Fibroblast of peridontal ligament (primary cell): Measurements from ENCODE around the gene POLD2.

Experiments
- DNase-seq: peaks from one replicate; pipeline ENCODE4 v3.0.0-alpha.2; 2010; ENCODE audit errors: extremely low read depth

Gene POLD2

DNA sequence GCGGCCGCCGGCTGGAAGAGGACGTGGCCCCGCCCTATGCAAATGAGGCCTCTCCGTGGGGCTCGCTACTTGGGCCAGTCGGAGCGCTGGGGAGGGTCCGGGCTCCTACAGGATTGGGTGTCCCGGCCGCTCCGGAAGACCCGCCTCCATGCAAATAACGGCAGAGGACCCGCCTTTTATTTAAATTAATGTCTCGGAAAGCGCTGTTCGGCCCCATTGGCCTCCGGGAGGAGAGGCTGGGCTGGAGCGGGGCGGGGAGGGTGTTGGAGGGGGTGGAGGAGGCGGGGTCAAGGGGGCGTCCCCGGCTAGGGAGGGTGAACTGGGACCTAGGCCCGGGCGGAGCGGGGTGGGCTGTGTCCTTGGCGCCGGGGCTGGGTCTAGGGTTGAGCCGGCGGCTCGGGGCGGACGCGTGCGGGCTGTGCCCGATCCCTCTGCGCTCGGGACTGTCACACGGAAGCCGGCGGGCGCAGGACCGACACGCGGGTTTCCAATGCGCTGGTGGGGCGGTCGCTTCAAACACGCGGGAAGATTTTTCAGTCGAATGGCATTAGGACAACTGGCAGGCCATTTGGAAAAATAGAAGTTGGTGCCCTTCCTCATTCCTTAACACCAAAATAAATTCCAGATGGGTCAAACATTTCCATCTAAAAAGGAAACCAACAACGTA is 40.7 kb downstream of the POLD2 start:
- peak; percentile 98 for DNase-seq

DNA sequence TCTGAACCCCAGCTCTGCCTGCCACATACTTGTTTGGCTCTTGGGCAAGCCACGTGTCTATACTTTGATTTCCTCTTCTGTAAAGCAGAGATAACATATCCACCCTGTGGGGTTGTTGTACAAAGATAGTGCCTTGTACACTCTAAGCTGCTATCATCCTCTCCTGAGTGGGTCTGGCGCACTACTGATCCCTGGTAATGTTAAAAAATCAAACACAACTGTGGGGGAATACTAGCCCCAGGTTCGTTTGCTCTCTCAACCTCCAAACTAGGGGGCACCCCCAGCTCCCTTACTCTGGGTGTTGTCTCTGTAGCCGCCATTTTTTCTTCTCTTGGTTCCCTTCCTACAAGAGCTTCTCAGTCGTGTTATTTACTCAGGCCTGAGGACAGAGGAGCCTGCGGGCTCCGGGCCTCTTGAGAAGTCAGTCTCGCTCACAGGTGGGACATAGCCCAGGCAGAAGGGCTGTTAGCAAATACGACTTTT is 42.0 kb downstream of the POLD2 start:
- DNase-seq: no peak

DNA sequence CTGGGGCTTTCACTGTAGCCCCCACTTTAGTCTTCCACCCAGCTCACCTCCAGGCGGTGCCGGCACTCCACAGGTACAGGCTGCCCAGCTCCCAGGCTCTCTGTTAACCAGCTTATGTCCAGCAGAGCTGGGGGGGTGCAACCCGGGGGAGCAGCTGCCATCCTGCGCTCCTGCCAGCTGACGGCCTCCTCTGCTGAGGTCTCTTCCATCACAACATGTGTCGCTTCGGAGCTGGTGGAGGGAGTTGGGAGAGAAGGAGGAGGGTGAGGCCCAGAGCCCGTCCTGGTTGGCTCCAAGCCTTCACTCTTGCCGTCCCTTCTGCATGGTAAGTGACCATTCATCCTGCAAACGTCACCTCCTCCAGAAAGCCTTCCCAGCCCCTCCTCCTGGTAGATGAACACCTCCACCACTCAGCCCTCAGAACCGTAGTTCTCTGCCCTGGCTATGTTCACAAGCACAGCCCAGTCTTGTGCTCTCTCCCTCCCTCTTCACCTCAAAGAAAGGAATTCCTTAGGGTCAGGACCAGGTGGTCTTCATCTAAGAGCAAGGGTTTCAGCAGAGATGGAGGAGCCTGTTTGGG is 42.6 kb downstream of the POLD2 start:
- DNase-seq: no peak

DNA sequence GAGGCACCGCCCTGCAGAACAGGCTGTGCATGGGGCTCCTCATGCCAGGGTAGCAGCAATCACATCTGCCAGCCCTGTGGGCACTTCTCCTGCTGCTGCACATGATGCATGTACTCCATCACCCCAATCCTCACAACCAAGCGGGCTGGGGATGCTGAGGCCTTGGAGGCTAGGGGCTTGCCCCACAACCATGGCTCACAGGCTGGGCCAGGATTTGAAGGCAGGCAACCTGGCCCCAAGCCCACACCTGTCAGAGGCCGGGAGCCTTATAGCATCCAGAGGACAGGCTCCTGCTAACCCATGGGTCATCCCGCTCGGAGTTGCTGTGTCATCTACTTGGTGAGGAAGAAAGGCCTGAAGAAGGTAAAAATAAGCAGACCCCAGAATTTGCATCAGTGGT is 43.2 kb downstream of the POLD2 start:
- no peak for DNase-seq

DNA sequence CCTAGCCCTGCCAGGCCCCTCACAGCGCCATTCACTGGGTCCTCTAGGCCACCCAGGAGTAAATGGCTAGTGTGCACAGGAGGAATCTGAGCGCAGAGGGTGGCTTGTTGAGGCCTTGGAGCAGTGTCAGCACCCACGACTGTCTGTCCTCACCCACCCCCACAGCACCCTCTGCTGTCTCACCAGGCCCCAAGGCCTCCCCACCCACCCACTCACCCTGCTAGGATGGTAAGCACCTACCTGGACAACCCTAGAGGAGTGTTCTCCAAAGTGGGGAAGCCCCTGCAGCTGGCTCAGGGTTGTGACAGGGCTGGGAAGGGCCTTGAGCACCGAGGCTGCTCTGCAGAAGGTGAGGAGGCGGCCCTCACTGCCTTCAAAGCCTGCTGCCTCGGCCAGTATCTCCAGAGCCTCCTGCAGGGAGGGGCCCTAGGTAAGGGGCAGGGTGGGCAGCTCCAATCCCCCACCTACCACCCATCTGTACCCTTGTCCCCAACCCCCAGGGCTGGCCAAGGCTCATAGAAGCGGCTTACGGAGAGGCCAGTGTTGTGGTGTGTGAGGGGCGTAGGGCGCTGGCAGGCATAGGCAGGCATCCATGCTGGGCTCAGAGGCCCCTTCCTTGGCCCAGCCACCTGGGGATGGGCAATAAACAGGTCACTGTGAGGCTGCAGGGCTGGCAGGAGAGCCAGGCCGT is 43.9 kb downstream of the POLD2 start:
- DNase-seq: no peak

DNA sequence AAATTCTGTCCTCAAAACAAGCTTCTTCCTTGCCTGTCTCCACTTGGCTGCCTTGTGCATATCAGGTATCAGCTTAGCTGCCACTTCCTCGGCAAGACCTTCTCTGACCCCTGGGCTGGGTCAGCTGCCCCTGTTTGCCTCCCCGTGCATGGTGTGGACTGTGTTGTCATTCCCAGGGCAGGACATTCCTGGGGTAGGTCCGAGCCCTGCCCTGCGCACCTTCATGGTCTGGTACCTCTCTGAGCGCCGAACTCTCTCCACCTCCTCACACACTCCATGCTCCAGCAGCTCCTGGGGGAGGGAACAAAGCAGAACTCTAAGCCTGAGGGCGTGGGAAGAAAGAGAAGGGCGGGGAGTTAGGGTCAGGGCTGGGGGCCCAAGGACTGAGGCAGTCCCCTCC is 44.8 kb downstream of the POLD2 start:
- DNase-seq: no peak

DNA sequence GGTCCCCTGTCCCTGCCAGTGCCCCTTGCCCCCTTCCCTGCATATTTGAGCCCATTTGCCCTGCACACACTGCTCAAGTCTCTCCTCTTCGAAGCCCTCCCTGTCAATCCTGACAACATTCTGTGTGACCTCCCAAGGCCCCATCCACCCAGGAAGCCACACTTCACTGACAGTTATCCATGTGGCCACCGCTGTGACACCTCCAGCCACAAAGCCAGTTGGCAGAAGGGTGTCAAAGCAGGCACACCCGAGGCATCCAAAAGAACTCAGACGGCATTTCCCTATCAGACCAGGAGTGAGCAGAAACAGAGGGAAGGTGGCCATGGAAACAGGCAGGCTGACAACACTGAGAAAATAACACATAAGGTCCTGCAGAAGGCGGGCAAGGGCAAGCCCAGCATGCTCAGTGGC is 45.7 kb downstream of the POLD2 start:
- no peak for DNase-seq

DNA sequence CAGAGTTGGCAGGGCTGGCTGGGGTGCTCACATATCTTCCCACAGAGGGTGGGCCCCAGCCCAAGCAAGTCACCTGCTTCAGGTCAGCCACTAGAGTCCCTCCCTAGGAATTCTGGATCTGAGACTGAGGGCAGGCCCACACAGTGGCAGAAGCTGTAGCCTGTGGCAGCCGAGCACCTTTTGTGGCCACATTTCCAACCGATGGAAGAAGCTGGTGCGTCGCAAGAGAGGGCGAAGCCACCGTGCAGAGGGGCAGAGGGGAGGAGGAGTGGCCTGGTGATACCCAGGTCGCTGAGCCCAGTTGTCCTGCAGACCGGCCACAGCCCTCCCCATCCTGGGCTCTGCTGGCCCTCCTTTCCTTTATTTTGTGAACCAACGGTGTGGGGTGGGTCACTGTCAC is 46.3 kb downstream of the POLD2 start:
- DNase-seq: no peak

DNA sequence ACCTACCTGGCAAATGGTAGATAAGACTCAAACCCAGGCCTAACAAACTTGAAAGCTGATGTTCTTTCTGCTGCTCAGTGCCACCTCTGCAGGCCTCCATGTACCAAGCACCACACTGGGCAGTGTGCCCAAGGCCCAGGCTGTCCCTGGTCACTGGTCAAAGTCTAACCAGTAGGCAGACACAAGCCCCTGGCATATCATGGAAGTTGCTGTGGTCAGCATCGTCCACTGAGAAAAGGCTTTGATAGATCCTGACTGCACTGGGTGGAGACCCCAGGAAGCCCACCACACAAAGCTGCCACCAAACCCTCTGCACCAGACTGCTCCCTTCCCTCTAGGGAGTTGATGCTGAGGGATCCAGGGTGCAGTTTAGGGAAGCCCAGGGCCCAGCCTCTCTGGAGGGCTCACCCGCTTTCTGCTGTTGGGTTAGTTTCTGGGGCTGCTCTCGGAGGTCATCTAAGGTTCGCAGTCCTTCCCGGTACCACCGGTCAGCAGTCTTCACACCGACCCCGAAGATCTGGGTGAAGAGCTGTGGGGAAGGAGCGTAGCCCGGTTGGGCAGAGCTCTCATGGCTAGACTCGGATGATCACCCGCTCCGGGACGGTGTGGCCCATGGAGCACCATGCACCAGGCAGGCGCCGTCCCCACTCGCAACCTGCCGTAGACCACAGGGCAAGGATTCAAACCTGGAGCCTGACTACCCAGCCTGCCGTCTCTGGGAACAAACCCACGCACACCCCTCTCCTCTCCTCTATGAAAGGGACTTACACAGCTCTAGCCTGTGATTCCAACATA is 47.0 kb downstream of the POLD2 start:
- DNase-seq: no peak

DNA sequence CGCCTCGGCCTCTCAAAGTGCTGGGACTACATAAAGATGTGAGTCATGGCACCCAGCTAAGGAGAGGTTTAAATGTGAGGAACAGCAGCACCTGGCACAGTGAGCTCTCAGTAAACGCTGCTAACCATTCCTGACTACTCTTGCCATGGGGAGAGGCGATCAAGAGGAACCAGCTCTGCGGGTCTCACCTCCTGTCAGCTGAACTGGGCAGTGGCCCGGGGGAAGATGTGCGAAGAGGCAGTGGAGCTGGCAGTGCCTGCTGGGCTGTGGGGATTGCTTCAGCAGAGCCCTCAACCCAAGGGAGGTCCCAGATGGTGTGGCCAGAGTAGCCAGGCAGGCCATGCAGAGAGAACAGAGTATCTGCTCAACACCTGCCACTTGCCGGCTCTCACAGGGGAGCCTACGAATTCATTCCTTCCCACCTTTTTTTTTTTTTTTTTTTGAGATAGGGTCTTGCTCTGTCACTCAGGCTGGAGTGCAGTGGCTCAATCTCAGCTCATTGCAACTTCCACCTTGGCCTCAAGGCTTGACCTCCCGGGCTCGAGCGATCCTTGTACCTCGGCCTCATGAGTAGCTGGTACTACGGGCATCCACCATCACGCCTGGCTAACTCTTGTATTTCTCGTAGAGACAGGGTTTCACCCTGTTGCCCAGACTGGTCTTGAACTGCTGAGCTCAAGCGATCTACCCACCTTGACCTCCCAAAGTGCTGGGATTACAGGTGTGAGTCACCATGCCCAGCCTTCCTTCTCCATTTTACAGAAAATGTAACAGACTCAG is 47.9 kb downstream of the POLD2 start:
- DNase-seq: no peak

DNA sequence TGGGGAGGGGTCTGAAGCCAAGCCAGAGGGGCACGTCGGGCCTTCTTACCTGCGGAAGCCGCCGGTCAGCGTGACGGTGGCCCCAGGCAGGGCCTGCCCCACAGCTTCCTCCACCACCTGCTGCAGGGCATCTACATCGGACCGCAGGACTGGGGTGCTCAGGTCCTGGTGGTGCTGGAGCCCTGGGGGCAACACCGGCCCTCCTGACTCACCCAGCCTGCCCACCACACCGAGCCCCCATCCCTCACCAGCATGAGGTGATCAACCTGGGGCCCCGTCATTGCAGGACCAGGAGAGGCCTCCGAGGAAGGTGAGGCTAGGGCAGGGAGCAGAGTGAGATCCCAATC is 49.0 kb downstream of the POLD2 start:
- no peak for DNase-seq

DNA sequence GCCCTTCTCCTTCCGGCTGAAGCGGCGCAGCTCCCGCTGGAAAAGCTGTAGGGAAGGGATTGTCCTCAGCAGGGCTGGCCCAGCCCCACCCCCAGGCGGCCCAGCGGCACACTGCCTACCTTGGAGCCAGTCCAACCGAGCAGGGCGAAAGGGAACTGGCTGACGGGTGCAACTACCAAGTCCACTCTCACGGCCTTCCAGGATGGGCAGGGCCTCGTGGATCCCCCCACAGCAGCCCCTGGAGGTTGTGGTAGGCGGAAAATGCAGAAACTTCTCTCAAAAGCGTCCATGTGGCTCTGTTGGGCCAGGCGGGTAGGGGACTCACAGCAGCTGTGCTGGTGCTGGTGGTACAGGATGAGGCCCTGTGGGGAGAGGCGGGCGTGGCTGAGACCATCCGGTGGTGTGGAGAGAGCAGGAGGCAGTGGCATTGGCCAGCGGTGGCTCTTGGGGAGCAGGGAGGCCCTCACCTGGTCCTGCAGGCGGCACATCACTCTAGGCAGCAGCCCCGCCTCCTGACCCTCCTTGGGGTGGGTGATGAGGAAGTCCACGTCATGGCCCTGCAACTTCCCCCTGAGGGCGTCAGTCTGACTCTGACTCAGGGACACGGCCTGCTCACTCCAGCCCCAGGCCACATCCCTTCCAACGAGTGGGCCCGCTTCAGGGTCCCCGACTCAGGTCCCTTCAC is 49.5 kb downstream of the POLD2 start:
- no peak for DNase-seq

DNA sequence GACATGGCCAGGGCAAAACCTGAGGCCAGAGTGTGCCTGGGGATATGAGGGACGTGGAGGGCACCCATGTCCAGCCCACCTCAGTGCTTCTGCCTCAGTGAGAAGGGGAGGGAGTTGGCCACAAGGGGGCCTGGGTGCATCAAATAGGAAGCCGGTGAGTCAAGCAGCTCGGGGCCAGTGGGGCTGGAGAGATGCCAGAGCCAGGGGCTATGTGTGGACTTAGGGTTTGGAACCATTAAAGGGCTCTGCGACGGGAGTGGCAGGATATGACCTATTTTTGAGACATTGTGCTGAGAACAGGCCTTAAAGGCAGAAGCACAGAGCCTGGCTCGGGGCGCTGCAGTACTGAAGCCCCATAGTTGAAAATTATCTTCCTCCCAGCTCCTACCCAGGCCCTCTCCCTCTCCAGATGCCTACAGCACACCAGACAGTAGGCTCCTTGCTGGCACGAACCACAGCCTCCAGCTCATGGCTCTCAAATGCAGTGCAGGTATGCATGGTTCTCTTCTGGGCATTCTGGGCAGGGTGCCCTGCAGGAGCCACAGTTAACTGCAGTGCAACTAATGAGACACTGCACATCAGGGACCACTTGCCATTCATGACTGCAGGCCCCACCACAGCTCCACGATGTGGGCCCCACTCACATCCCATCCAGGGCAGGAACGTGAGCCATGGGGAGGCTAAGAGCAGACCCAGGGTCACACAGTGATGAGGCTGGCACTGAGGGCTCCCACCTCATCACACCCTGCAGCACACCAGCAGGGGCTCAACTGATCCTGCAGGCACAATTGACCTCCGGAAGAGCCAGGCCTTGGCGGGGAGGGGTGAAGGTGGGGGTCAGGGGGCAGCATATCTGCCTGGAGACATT is 50.8 kb downstream of the POLD2 start:
- peak; percentile 79 for DNase-seq

DNA sequence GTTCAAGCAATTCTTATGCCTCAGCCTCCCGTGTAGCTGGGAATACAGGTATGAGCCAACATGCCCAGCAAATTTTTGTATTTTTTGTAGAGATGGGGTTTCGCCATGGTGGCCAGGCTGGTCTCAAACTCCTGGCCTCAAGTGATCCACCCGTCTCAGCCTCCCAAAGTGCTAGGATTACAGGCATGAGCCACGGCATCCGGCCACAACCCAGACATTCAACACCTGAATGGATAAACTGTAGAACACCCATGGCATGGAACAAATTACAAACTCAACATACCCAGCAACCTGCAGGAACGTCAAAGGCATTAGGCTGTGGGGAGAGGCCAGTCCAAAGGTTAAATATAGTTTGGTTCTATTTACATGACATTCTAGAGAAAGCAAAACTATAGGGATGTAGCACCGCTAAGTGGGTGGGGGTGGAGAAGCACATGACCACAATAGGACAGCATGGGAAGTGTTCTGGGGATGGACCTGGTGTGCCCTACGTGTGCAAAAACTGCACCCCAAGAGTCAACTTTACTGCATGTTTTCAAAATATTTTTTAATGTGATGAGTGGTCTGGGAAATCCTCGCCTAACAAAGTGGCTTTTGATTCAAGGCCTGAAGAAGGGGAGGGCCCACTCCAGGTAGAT is 51.5 kb downstream of the POLD2 start:
- no peak for DNase-seq

DNA sequence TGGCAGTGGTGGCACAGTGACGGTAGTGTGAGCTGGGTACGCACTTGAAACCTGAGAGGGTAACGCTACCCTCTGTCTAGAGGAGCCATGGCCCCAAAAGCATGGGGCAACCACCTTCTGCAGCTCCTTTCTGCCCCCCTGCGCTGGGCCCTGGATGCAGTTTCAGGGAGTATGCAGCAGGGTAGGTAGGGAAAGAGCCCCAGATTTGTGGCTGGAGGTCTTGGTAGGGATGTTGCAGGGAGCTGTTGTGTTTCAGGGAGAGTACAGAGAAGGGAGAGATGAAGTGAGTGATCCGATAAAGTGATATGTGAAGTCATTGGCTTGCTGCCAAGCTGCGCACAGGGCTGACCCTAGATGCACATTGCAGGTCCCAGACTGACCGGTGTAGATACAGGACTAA is 55.3 kb downstream of the POLD2 start:
- no peak for DNase-seq

DNA sequence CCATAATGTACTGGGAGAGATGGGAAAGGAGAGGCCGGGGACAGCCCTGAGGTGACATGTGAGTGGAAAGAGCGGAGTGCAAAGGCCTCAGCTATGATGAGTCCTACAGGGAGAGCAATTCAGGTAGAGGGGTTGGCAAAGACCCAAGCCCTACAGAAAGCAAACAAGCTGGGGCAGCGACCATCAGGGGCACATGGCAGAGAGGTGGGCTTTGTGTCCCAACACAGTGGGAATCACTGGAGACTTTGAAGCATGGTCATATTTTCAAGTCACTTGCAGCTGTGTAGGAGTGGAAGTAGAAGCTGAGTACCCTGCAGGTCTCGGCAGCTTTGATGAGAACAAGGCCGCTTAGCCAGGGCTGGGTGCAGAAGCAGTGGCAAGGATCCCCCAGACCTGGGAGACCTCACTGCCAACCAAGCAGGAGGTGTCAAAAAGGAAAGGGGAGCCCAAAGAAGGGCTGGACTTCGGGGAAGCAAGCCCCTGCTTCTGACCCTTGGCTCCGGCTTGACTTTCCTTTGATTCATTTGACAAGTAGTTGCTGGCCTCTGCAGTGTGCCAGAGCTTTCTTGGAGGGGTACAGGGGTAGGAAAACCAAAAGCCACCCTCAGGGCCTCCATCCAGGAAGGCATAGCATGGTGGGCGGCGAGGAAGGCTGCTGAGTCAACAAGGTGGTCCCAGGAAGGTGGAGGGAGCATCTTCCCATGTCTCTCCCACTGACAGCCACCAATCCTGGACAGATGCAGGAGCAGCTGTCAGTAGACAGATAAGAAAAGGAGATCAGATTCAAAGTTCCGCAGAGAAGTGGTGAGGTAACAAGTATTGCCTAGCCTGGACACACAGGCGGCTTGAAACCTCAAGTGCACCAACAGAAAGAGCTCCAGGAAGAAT is 56.0 kb downstream of the POLD2 start:
- no peak for DNase-seq

DNA sequence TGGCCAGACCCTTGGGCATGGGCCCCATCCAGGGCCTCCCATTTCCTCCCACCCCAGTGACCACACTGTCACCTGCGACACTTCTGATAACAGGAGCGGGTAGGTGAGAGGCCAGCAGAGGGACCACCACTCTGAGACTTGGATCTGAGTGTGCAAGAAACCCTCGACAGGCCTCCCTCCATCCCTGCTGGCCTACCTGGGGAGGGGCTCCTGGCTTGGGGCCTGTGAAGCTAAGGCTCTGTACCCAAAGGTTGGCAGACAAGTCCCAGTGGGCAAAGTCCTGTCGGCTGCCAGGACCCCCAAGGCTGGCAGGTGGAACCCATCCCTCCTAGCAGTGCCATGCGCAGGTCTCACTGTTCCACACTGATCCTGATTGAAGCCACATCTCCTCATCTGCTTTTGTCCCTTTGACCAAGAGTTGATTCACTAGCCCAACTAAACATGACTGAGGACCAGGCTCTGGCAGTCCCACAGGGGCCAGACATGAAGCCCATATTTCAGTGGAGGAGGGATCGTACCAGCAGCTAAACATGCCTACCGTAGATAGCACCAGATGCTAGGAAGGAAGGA is 56.8 kb downstream of the POLD2 start:
- no peak for DNase-seq

DNA sequence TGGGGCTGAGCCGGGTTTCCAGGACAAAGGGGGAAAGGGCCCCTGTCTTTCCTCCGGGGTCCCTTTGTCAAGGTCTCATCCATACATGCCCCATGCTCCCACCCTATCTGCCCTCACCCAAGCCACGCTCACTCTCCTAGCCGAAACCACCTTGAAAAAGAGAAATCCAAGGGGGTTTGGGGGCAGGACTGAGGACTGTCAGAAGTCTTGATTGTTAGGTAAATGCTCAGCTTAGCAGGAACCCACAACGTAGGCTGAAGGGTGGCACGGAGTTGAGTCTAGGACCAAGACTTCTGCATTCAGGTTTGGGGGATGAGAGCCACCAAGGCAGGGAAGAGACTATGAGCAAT is 57.3 kb downstream of the POLD2 start:
- DNase-seq: no peak
